MM.1S (cell line): ENCODE measurements around the gene CYB5R4.

Experiments used
- DNase-seq: peaks from one replicate; pipeline ENCODE4 v3.0.0-alpha.2; 2015
- H2AFZ ChIP-seq: fragments of 300-600 bp; sonication (generic); 2 replicates; pipeline ENCODE4 v1.6.0; 2016; ENCODE audit warnings: antibody characterized with exemption, low read length
- H3F3A ChIP-seq: fragments of 300-600 bp; sonication (generic); 2 replicates; pipeline ENCODE4 v1.6.1; 2016; ENCODE audit warnings: mild to moderate bottlenecking, antibody characterized with exemption, low read length, moderate library complexity, mixed read lengths; ENCODE audit not compliant: insufficient read depth
- H3K27ac ChIP-seq: fragments of 300-600 bp; sonication (generic); 2 replicates; pipeline ENCODE4 v1.5.1; 2016; ENCODE audit warnings: mild to moderate bottlenecking, low read length
- H3K27me3 ChIP-seq: fragments of 300-600 bp; sonication (generic); replicated peaks from 2 replicates; pipeline ENCODE4 v1.6.0; 2016; ENCODE audit warnings: low read length; ENCODE audit not compliant: insufficient read depth
- H3K36me3 ChIP-seq: fragments of 300-600 bp; sonication (generic); replicated peaks from 2 replicates; pipeline ENCODE4 v1.6.1; 2016; ENCODE audit warnings: mild to moderate bottlenecking, low read length, mixed read lengths; ENCODE audit not compliant: insufficient read depth
- H3K4me1 ChIP-seq: fragments of 300-600 bp; sonication (generic); 2 replicates; pipeline ENCODE4 v1.6.1; 2016; ENCODE audit warnings: low read length, mixed read lengths
- H3K4me2 ChIP-seq: fragments of 300-600 bp; sonication (generic); 2 replicates; pipeline ENCODE4 v1.6.0; 2016; ENCODE audit warnings: low read depth, low read length
- H3K4me3 ChIP-seq: fragments of 300-600 bp; sonication (generic); 2 replicates; pipeline ENCODE4 v1.5.1; 2016; ENCODE audit warnings: low read length, mixed read lengths
- H3K79me2 ChIP-seq: fragments of 300-600 bp; sonication (generic); 2 replicates; pipeline ENCODE4 v1.6.1; 2016; ENCODE audit warnings: mixed run types, low read length, mixed read lengths
- H3K9ac ChIP-seq: fragments of 300-600 bp; sonication (generic); 2 replicates; pipeline ENCODE4 v1.6.1; 2016; ENCODE audit warnings: low read length, mixed read lengths
- H3K9me2 ChIP-seq: fragments of 300-600 bp; sonication (generic); replicated peaks from 2 replicates; pipeline ENCODE4 v1.6.1; 2016; ENCODE audit warnings: mild to moderate bottlenecking, low read length, mixed read lengths; ENCODE audit not compliant: insufficient read depth
- H3K9me3 ChIP-seq: fragments of 300-600 bp; sonication (generic); replicated peaks from 2 replicates; pipeline ENCODE4 v1.6.1; 2016; ENCODE audit warnings: mild to moderate bottlenecking, low read length, mixed read lengths; ENCODE audit not compliant: insufficient read depth
- H4K20me1 ChIP-seq: fragments of 300-600 bp; sonication (generic); 2 replicates; pipeline ENCODE4 v1.6.1; 2016; ENCODE audit warnings: mild to moderate bottlenecking, low read length, moderate library complexity, mixed read lengths; ENCODE audit not compliant: insufficient read depth
- EZH2 ChIP-seq: fragments of 300-600 bp; sonication (generic); optimal IDR thresholded peaks from 2 replicates; pipeline ENCODE3; 2017; ENCODE audit warnings: low read depth, mild to moderate bottlenecking, antibody characterized with exemption, low read length, mixed read lengths
- EZH2phosphoT487 ChIP-seq: fragments of 300-600 bp; sonication (generic); IDR thresholded peaks from 2 replicates; pipeline ENCODE4 v1.6.1; 2018; ENCODE audit warnings: antibody characterized with exemption, low read length
- TF ChIP-seq, protein P1 (sequence below): fragments of 300-600 bp; sonication (generic); IDR thresholded peaks from 2 replicates; pipeline ENCODE4 v1.5.1; 2016; ENCODE audit warnings: antibody characterized with exemption, low read length, mixed read lengths

The CYB5R4 gene

DNA sequence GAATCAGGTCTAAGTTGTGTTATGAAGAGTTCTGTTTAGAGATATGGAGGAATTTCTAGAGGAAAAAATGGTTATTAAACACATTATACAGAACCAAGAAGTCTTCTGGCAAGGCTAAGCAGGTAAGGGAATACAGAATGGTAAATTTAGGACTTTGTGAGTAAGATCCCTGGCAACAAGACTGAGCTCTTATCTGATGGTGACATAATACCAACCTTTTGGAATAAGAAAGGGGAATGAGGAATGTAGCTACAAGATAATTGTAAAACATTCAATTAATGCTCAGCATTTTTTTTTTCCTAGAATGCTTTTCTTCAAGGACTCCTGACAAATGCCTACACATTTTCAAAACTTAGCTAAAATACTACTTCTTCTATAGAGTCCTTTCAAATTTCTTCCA lies 51.8 kb downstream of the CYB5R4 start:
- no peak for DNase-seq
- Histone ChIP-seq H3K79me2 (peaks cover 29% of the 10 kb centered on the region), H3K9me3 (no peaks in the 10 kb centered on the region), H3K4me1 (no peaks in the 10 kb centered on the region), H3F3A (no peaks in the 10 kb centered on the region), H4K20me1 (no peaks in the 10 kb centered on the region), H3K27ac (no peak overlapping the region), H3K4me2 (no peak overlapping the region), H2AFZ (no peak overlapping the region), H3K36me3 (no peaks in the 10 kb centered on the region), H3K27me3 (no peaks in the 10 kb centered on the region), H3K4me3 (no peak overlapping the region), H3K9me2 (no peaks in the 10 kb centered on the region), H3K9ac (no peak overlapping the region)
- no peak for TF ChIP-seq EZH2phosphoT487
- TF ChIP-seq, protein P1, sequence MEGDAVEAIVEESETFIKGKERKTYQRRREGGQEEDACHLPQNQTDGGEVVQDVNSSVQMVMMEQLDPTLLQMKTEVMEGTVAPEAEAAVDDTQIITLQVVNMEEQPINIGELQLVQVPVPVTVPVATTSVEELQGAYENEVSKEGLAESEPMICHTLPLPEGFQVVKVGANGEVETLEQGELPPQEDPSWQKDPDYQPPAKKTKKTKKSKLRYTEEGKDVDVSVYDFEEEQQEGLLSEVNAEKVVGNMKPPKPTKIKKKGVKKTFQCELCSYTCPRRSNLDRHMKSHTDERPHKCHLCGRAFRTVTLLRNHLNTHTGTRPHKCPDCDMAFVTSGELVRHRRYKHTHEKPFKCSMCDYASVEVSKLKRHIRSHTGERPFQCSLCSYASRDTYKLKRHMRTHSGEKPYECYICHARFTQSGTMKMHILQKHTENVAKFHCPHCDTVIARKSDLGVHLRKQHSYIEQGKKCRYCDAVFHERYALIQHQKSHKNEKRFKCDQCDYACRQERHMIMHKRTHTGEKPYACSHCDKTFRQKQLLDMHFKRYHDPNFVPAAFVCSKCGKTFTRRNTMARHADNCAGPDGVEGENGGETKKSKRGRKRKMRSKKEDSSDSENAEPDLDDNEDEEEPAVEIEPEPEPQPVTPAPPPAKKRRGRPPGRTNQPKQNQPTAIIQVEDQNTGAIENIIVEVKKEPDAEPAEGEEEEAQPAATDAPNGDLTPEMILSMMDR, result no peak
- no peak for TF ChIP-seq EZH2

DNA sequence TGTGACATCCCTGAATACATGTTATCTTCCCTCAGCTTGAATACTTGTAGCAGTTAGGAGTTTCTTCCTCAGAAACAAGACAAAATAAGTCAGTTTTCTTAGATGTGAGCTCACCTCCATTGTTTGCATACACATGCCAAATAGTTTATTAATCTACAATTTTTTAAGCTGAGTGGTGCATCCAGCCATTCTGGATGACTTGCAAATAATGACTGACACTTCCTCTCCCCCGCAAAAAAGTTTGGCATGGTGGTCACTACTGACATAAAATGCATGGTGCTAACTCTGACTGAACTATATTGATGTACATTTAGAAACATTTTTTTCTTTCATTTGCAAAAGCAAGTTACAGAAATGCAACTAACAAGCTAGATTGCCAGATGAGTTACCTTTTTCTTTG lies 55.5 kb downstream of the CYB5R4 start:
- H3K36me3 ChIP-seq, result no peaks in the 10 kb centered on the region; the same call in 1 of the 2 replicates
- no peaks in the 10 kb centered on the region for H3F3A ChIP-seq
- no peak overlapping the region for H3K9ac ChIP-seq
- H3K27ac ChIP-seq, result no peak overlapping the region
- no peaks in the 10 kb centered on the region for H3K9me3 ChIP-seq
- no peaks in the 10 kb centered on the region for H3K27me3 ChIP-seq
- TF ChIP-seq EZH2 (no peak), EZH2phosphoT487 (no peak)
- TF ChIP-seq, protein P1, result no peak
- H3K4me2 ChIP-seq, result no peak overlapping the region
- H3K9me2 ChIP-seq, result no peaks in the 10 kb centered on the region
- no peak for DNase-seq
- H2AFZ ChIP-seq, result no peak overlapping the region
- peaks cover 3% of the 10 kb centered on the region; the same call in 1 of the 2 replicates for H3K79me2 ChIP-seq
- no peaks in the 10 kb centered on the region for H3K4me1 ChIP-seq
- no peak overlapping the region for H3K4me3 ChIP-seq
- no peaks in the 10 kb centered on the region for H4K20me1 ChIP-seq

DNA sequence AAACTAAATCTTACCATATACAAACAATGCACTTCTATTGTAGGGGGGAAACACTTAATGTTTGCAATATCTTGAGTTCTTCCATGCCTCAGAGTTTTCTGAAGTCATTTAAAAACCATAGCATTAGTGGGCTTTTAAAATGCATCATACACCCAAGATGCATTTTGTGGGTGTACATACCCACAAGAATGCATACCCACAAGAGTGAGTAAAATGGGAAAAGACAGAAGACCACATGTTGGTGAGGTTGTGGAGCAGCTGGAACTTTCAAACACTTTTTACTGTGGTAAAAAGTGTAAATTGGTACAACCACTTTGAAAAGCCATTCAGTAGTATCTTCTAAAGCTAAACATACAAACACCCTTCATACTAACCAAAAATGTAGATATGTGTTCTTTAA lies 57.5 kb downstream of the CYB5R4 start:
- Histone ChIP-seq H3K36me3 (no peaks in the 10 kb centered on the region; the same call in 1 of the 2 replicates), H3K4me3 (no peak overlapping the region), H3F3A (no peaks in the 10 kb centered on the region), H3K9me2 (no peaks in the 10 kb centered on the region), H3K4me2 (no peak overlapping the region), H3K79me2 (peaks cover 3% of the 10 kb centered on the region; the same call in 1 of the 2 replicates), H4K20me1 (no peaks in the 10 kb centered on the region), H2AFZ (no peak overlapping the region), H3K9me3 (no peaks in the 10 kb centered on the region), H3K4me1 (no peaks in the 10 kb centered on the region), H3K27me3 (no peaks in the 10 kb centered on the region), H3K9ac (no peak overlapping the region), H3K27ac (no peak overlapping the region)
- TF ChIP-seq EZH2phosphoT487 (no peak), EZH2 (no peak)
- TF ChIP-seq, protein P1, result no peak
- DNase-seq, result no peak
